Keratinocyte (primary cell): ENCODE results near the gene HAUS8. TPM values are rescaled to one million over a fixed set of nuclear protein-coding genes. Genes with fewer than 3 reads are reported as not detected.
A peak's percentile ranks its signal among the peaks of the same experiment; 100 is the strongest.

Source experiments
- DNase-seq: peaks from one replicate; pipeline ENCODE4 v3.0.0-alpha.2; 2011; ENCODE audit warnings: low read depth, missing footprints, low spot score
- FAIRE-seq: peaks from 2 replicates; lab custom pipeline; 2011; peaks lifted over from hg19 to GRCh38; lab: Jason Lieb, UNC
- H2AFZ ChIP-seq: 2 replicates; pipeline ENCODE4 v1.6.0; 2012; ENCODE audit warnings: low read length, control low read depth, inconsistent platforms; ENCODE audit not compliant: control insufficient read depth
- H3K27ac ChIP-seq: 2 replicates; pipeline ENCODE4 v1.5.1; 2011; ENCODE audit warnings: low read length; ENCODE audit not compliant: control insufficient read depth, insufficient read depth
- H3K27me3 ChIP-seq: 3 replicates; pipeline ENCODE4 v1.6.0; 2011; ENCODE audit warnings: low read length; ENCODE audit not compliant: control insufficient read depth, insufficient read depth; ENCODE audit errors: extremely low read depth
- H3K36me3 ChIP-seq, 2 experiments: 2 replicates in 1 of 2; 3 replicates in 1 of 2; pipeline ENCODE4 v1.5.1; 2011; ENCODE audit warnings: low read length in 2 of 2, mild to moderate bottlenecking in 1 of 2; ENCODE audit not compliant: control insufficient read depth in 2 of 2, insufficient read depth in 2 of 2; ENCODE audit errors: extremely low read depth in 1 of 2
- H3K4me1 ChIP-seq: 3 replicates; pipeline ENCODE4 v1.5.1; 2011; ENCODE audit warnings: low read length; ENCODE audit not compliant: control insufficient read depth, insufficient read depth; ENCODE audit errors: extremely low read depth
- H3K4me2 ChIP-seq: 3 replicates; pipeline ENCODE4 v1.6.0; 2011; ENCODE audit warnings: low read depth, low read length; ENCODE audit not compliant: control insufficient read depth, insufficient read depth; ENCODE audit errors: extremely low read depth
- H3K4me3 ChIP-seq, 3 experiments: fragments of 200-600 bp in 1 of 3; sonication (generic) in 1 of 3; 2 replicates in 2 of 3; 3 replicates in 1 of 3; pipeline ENCODE4 v1.5.1; 2011 to 2016; ENCODE audit warnings: low read length in 3 of 3, mild to moderate bottlenecking in 3 of 3, control low read depth in 2 of 3, inconsistent platforms in 1 of 3, low read depth in 1 of 3, mixed read lengths in 1 of 3, mixed run types in 1 of 3, moderate library complexity in 1 of 3; ENCODE audit not compliant: control insufficient read depth in 2 of 3, insufficient read depth in 2 of 3; ENCODE audit errors: extremely low read depth in 1 of 3
- H3K79me2 ChIP-seq: 2 replicates; pipeline ENCODE4 v1.6.0; 2012; ENCODE audit warnings: low read length; ENCODE audit not compliant: control insufficient read depth, insufficient read depth
- H3K9ac ChIP-seq: 3 replicates; pipeline ENCODE4 v1.6.0; 2011; ENCODE audit warnings: low read length; ENCODE audit not compliant: control insufficient read depth, insufficient read depth; ENCODE audit errors: extremely low read depth
- H3K9me1 ChIP-seq: 3 replicates; pipeline ENCODE4 v1.6.0; 2011; ENCODE audit warnings: low read length; ENCODE audit not compliant: control insufficient read depth, insufficient read depth; ENCODE audit errors: extremely low read depth
- H3K9me3 ChIP-seq: 2 replicates; pipeline ENCODE4 v1.5.1; 2012; ENCODE audit warnings: low read depth, low read length; ENCODE audit not compliant: control insufficient read depth
- H4K20me1 ChIP-seq: 3 replicates; pipeline ENCODE4 v1.6.0; 2011; ENCODE audit warnings: low read length; ENCODE audit not compliant: control insufficient read depth, insufficient read depth; ENCODE audit errors: extremely low read depth
- EZH2 ChIP-seq: IDR thresholded peaks from one replicate; pipeline ENCODE4 v1.6.1; 2012; ENCODE audit warnings: inconsistent platforms, mild to moderate bottlenecking, low read length, moderate library complexity
- dilution Hi-C: fragments of 300-500 bp; cut with MboI; formaldehyde crosslinking; loops from one replicate; pipeline ENCODE4 v1.7.0; 2020; ENCODE audit warnings: low sequenced_read_pairs; ENCODE audit not compliant: extremely low pct_ligation_motif_present
- polyA plus RNA-seq, 5 experiments: library from polyadenylated mRNA; depleted of rRNA in 3 of 5; stranded (reverse) in 3 of 5; stranded (forward) in 1 of 5; unstranded in 1 of 5; fragments of >200 nt; gene quantifications; 1 replicate in 1 of 5; 2 replicates in 3 of 5; 3 replicates in 1 of 5; pipeline versions ENCODE4 v1.2.1 to v1.2.3, GENCODE V29; 2011 to 2012; ENCODE audit warnings: missing spikeins in 2 of 5, low read depth in 1 of 5, low replicate concordance in 1 of 5
- TF ChIP-seq, protein P1 (sequence below), 3 experiments: IDR thresholded peaks in 1 of 3; conservative IDR thresholded peaks in 1 of 3; optimal IDR thresholded peaks in 1 of 3; 2 replicates in 2 of 3; 3 replicates in 1 of 3; pipeline versions ENCODE3 to v1.5.1; 2011; ENCODE audit warnings: low read length in 3 of 3, mild to moderate bottlenecking in 3 of 3, moderate library complexity in 2 of 3, control low read depth in 1 of 3, inconsistent platforms in 1 of 3; ENCODE audit not compliant: insufficient read depth in 2 of 3; ENCODE audit errors: extremely low read depth in 1 of 3

The HAUS8 gene
- polyA plus RNA-seq, 1 donor (not counting 4 experiments of a cell fraction or from before 2014, with no cell fraction given), result 8.1 TPM

DNA sequence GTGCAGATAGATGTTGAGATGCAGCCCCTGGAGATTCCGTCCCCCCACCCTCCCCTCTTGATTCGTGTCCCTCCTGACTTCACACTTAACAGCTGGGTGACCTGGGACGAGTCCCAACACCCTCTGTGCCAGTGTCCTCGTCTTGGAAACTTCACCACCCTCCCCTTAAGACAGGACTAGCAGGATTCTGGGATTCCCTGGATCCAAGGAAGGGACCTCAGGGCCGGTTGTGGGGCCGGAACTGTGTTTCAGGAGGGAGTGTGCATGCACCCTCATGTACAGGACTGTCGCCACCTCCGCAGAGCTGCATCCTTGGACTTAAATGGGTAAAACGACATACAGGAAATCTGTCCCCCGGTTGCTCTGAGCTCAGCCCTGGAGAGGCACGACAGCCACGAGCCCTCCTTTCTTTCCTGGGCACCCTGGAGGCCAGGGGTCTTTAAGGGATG lies 1.3 kb upstream of the HAUS8 start:
- H3K79me2 ChIP-seq, result peaks cover 76% of the 10 kb centered on the region
- peaks cover 4% of the 10 kb centered on the region for H4K20me1 ChIP-seq
- FAIRE-seq, result no peak
- dilution Hi-C loops, result no loop called here
- H3K4me2 ChIP-seq, result peak overlapping the region; percentile 98
- H3K27ac ChIP-seq, result peak overlapping the region; percentile 44
- H3K9ac ChIP-seq, result peak overlapping the region; percentile 91
- H3K4me3 ChIP-seq, result peak overlapping the region; percentile 81 to 94 (median 85)
- peak overlapping the region; percentile 39 for H2AFZ ChIP-seq
- peaks cover 0 to 4% of the 10 kb centered on the region in 2 experiments for H3K36me3 ChIP-seq
- DNase-seq, result no peak
- H3K4me1 ChIP-seq, result peaks cover 44% of the 10 kb centered on the region
- H3K9me1 ChIP-seq, result no peaks in the 10 kb centered on the region
- H3K9me3 ChIP-seq, result no peaks in the 10 kb centered on the region
- no peak for TF ChIP-seq EZH2
- TF ChIP-seq, protein P1, sequence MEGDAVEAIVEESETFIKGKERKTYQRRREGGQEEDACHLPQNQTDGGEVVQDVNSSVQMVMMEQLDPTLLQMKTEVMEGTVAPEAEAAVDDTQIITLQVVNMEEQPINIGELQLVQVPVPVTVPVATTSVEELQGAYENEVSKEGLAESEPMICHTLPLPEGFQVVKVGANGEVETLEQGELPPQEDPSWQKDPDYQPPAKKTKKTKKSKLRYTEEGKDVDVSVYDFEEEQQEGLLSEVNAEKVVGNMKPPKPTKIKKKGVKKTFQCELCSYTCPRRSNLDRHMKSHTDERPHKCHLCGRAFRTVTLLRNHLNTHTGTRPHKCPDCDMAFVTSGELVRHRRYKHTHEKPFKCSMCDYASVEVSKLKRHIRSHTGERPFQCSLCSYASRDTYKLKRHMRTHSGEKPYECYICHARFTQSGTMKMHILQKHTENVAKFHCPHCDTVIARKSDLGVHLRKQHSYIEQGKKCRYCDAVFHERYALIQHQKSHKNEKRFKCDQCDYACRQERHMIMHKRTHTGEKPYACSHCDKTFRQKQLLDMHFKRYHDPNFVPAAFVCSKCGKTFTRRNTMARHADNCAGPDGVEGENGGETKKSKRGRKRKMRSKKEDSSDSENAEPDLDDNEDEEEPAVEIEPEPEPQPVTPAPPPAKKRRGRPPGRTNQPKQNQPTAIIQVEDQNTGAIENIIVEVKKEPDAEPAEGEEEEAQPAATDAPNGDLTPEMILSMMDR (optimal IDR thresholded peaks at IDR 0.05 in 1 of 3, IDR thresholded peaks at IDR 0.05 in 1 of 3, conservative IDR thresholded peaks at IDR 0.05 in 1 of 3; ENCODE audit: extremely low read depth in 1 of 3, insufficient read depth in 2 of 3, low read length in 3 of 3), result no peak
- H3K27me3 ChIP-seq, result no peaks in the 10 kb centered on the region

DNA sequence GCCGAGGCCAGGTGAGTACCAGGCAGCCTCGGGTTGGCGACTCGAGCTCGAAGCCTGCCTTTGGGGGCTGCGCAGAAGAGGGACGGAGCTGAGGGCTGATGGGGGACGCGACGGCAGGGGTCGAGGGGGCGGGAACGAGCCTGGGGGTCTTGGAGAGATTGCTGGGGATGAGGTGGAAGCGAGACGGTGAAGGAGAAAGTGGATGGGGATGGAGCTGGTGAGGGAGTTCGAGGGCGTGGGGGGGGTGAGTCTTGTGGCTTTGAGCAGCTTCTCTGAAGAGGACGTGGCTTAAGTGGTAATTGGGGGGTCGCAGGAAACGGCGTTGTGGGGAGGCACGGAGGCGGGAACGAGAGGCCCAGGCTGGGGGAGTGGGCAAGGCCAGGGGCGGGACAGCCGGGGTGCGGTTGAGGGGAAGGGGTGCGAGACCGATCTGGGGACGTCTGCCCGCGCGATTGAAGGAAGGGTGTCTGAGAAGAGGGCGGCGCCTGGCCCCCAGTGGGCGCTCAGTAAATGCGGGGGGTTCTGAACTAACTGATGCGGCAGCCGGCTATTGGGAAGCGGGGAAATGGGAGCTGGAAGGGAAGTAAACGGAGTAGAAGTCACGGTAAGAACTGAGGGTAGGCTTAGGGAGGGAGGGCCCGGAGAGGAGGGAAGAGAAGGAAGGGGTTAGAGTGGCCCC lies 751 bp upstream of the HAUS8 start:
- FAIRE-seq (no peak), DNase-seq (no peak)
- peak overlapping the region; percentile 81 to 94 (median 85) for H3K4me3 ChIP-seq
- peaks cover 72% of the 10 kb centered on the region for H3K79me2 ChIP-seq
- peak overlapping the region; percentile 39 for H2AFZ ChIP-seq
- dilution Hi-C loops, result no loop called here
- peaks cover 4% of the 10 kb centered on the region for H4K20me1 ChIP-seq
- H3K27ac ChIP-seq, result peak overlapping the region; percentile 44
- H3K36me3 ChIP-seq, result peaks cover 2 to 4% of the 10 kb centered on the region in 2 experiments
- no peaks in the 10 kb centered on the region for H3K9me1 ChIP-seq
- no peaks in the 10 kb centered on the region for H3K27me3 ChIP-seq
- TF ChIP-seq EZH2, result no peak
- TF ChIP-seq, protein P1 (optimal IDR thresholded peaks at IDR 0.05 in 1 of 3, IDR thresholded peaks at IDR 0.05 in 1 of 3, conservative IDR thresholded peaks at IDR 0.05 in 1 of 3; ENCODE audit: extremely low read depth in 1 of 3, insufficient read depth in 2 of 3, low read length in 3 of 3), result no peak
- H3K9me3 ChIP-seq, result no peaks in the 10 kb centered on the region
- H3K4me2 ChIP-seq, result peak overlapping the region; percentile 98
- peaks cover 44% of the 10 kb centered on the region for H3K4me1 ChIP-seq
- H3K9ac ChIP-seq, result peak overlapping the region; percentile 91
